AML-193 (cell line): ENCODE data around the gene ATP6V1C2.
"Not testable (repeated sequence)": the region's sequence is repeated elsewhere in the genome, so short reads cannot be mapped to it uniquely, and the experiment has no call there.

Experiments
- DNase-seq, 2 experiments: peaks; one replicate each; lab custom pipeline; 2025; lab: John Stamatoyannopoulos, UW

ATP6V1C2 gene

DNA sequence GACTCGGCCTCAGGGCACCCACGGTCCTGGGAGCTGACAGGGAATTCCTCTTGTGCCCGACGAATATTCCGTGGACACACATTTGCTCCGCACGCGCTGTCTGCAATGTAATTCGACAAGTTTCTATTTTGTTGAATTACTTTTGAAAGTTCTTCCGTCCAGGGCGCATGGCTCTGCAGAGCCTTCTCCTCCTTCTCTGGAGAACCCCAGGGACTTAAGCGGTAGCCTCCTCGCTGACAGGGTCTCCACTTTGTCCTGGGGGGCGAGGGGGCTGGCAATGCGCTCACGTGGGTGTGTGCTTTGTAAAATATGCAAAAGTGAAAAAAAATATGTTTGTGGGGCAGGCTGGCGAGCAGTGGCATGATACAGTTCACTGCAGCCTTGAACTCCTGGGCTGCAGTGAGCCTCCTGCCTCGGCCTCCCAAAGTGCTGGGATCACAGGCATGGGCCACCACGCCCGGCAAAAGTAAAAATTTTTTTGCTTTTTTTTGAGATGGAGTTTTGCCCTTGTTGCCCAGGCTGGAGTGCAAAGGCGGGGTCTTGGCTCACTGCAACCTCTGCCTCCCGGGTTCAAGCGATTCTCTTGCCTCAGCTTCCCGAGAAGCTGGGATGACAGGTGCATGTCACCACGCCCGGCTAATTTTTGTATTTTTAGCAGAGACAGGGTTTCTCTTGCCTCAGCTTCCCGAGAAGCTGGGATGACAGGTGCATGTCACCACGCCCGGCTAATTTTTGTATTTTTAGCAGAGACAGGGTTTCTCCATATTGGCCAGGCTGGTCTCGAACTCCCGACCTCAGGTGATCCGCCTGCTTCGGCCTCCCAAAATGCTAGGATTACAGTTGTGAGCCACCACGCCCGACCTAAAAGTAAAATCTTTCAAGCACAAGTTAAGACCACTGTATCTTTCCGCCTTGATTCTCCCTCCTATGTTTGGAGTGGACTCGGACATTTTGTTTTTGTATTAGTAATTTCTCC lies 92.0 kb downstream of the ATP6V1C2 start:
- DNase-seq: not testable (repeated sequence)

DNA sequence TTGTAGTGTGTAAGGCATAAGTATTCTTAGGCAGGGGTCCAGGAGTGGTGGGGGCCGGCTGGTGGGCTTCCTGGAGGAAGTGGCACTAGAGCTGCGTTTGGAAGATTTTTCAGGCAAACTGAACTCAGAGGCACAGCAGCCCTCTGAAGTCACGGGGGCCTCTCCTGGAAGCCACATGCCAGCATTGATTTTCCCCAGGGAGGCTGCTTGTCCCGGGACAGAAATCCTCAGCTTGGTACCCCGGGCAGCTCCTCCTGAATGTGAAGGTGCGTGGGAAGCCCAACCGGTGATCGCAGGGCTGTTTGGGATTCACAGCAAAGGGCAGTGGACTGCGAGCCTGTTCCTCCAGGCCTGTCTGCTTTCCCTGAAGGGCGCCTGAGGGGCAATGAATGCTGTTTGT lies 92.7 kb downstream of the ATP6V1C2 start:
- DNase-seq: no peak

DNA sequence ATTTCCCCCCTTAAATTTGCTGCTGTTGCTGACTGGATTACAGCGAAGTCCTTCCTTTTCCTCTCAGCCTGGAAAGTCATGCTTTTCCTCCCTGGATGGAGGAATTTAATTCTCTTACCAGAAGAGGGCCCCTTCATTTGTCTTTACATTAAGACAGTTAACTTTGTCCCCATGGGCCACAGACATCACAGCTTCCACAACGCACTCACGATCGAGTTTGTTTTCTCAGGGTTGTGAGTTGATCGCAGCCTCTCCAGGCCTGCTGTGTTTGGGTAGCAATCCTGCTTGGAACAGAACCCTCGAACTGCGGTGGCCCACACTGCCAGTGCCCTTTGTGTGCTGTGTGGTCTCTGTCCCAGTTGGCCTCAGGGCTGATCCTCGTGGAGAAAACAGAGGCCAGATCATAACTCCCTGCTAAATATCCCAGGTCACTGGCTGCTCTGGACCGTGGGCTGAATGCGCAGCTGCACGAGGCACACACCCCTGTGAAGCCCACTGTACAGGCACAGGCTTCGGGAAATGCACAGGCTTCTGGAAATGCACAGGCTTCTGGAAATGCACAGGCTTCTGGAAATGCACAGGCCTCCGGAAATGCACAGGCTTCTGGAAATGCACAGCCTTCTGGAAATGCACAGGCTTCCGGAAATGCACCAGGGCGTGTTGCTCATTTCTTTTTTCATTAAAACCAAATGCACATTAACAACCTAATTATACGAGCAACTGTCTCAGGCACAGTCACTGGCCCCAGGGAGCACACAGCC lies 93.3 kb downstream of the ATP6V1C2 start:
- no peak for DNase-seq

DNA sequence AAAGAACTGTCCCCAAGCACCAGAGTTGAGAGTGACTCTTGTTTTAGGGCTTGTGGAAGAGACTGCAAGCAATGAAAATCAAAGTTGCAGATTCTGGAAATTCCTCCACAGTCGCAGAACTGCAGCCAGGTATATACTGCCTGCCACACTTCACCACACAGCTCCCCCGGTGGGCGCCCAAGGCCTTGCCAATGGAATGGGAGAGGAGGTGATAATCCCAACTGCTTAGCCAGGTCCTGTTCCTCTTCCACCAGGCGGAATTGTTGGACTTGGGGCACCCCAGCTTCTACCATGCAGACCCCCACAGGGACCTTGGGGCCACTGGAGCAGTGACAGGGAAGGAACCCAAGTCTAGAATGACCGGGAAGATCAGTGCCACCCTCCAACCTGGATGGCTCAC lies 96.0 kb downstream of the ATP6V1C2 start:
- DNase-seq: no peak

DNA sequence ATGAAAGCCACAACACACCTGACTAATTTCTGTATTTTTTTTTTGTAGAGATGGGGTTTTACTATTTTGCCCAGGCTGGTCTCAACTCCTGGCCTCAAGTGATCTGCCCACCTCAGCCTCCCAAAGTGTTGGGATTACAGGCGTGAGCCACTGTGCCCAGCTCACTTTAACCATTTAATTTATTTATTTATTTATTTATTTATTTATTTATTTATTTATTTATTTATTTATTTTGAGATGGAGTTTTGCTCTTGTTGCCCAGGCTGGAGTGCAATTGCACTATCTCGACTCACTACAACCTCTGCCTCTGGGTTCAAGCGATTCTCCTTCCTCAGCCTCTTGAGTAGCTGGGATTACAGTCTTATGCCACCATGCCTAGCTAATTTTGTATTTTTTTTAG lies 96.9 kb downstream of the ATP6V1C2 start:
- DNase-seq: not testable (repeated sequence)

DNA sequence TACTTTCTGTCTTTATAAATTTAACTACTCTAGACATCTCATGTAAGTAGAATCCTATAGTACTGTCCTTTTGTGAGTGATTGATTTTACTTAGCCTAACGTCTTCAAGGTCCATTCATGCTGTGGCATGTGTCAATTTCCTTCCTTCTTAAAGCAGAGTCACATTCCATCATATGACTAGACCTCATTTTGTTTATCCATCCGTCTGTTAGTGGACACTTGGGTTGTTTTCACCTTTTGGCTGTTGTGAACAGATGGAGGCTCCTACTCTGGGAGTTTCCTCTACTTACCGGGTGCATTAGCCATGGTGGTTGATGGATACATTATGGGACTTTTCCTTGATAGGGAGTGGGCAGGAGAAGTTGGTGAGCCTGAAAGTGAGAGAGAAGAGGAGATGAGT lies 97.6 kb downstream of the ATP6V1C2 start:
- no peak for DNase-seq

DNA sequence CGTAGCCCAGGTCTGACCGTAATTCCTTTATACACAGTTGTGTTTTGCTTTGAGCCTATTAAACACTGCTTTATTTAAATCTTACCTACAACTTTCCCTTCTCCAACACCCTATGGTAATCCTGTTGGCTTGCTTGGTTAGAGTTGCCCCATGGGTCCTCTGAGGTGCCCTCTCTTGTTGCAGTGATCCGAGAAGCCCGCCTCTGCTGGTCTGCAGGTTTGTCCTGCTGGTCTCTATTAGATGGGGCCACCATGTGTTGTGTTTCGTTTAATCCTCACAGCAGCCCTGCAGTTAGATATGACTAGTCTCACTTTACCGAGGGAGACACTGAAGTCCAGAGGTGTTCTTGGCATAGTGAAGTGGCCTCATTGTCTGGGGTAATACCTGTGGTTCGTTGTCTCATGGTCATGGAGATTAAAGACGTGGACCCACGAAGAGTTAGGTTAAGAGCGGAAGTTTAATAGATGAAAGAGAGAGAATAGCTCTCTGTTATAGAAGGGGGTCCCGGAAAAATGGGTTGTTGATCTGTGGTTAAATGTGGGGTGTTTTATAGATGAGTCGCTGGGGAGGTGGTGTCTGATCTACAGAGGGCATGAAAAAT lies 98.4 kb downstream of the ATP6V1C2 start:
- DNase-seq: no peak

DNA sequence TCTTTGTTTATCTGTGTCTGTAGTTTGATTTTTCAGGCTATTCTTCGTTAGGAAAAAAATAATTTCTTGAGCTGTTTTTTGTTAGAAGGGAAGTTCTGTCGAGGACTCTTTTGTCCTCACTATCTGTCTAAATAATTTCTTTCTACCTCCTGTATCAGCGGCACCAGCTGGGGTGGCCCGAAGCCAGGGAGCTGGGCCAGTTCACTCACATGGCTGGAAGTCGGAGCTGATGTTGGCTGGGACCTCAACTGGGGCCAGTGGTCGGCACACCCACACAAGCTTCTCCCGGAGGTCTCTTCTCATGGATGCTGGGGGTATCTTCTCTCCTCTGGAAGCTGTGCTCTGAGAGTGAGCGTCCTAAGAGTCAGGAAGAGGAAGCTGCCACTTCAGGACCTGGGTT lies 99.1 kb downstream of the ATP6V1C2 start:
- no peak for DNase-seq

DNA sequence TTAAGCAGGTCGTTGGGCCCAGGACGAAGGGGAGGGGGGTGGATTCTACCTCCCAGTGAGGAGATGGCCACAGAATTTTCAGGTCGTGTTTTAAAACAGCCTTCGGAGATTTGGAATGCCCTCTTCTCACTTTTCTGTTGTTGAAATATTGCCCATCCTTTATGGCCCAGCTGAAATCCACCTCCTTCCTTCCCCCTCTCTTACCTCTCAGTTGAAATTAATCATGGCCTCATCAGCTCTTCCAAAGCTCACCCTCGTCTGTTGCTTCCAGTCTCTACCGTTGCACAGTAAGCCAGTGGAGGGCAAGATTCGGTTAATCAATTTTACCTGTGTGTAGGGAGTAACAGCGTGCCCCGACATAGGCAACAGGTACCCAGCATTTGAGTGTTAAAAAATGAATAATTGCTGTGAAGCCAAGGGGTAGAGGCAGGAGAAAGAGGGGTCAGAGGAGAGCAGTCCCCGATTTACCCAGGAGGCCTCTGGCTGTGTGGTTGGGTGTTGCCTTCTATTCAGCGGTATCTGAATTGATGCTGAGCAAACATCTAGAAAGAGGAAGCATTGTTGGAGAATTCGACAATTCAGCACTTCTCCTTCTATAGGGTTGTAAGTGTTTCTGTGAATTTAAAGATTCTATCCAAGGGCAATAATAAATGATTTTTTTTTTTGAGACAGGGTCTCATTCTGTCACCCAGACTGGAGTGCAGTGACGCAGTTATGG lies 99.7 kb downstream of the ATP6V1C2 start:
- no peak for DNase-seq

DNA sequence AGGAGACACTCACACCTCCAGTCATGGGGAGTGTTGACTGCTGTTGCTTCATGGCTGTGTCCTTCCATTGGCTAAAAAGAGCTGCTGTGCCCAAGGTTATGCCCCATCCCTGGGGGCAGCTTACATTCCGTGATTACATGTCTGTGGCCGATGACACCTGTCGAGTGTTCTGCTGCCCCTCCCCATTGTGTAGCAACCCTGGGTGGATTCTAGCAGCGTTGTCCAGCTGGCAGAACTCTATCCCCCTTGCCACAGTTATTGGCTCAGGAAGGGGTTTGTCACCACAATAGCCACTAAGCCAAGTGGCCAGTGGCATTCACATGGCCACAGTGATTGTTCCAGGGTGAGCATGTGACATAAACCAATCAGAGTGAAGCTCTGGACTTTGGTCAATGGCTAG lies 102.8 kb downstream of the ATP6V1C2 start:
- no peak for DNase-seq

DNA sequence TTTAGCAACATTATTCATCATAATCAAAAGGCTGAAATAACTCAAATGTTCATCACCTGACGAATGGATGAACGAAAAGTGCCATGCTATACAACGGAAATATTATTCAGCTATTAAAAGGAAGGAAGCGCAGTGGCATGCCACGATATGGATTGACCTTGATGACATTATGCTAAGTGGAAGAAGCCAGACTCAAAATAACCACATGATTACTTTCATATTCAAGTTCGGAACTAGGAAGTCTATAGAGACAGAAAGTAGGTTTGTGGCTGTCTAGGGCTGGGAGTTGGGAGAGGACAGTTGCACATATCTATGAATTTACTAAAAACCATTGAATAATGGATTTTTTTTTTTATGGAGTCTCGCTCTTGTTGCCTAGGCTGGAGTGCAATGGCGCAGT lies 104.6 kb downstream of the ATP6V1C2 start:
- DNase-seq: no peak

DNA sequence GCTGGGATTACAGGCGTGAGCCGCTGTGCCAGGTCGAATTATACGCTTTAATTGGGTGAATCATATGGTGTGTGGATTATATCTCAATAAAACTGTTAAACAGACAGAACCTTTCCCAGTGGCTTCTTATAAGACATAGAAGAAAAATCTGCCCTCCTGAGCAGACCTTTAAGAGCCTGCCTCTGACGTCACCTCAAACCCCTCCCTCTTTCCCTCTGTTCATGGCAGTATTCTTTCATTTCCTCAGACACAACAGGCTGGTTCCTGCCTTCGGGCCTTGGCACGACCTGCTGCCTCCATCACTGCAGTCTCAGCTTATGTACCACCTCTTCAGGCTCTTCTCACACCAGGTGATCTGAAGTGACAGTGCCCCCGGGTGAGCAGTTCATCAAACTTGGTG lies 105.2 kb downstream of the ATP6V1C2 start:
- DNase-seq: no peak

DNA sequence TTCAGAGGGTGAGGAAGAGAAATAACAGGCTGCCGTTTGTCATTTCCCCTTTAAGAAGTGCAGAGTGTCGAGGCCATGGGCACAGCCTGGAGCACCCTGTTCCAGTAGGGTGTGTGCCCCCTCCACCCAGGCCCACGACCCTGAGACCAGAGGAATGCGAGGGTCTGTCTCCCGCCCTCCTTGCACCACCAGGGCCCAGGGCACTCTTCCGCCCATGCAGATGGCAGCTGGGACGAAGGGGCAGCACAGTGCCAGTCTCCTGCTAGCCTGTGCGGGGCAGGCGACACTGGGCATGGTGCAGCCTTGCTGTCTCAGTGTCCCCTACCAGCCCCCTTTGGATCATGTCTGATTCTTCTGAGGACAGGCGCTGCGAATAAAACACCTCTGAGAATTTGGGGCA lies 106.9 kb downstream of the ATP6V1C2 start:
- DNase-seq: no peak

DNA sequence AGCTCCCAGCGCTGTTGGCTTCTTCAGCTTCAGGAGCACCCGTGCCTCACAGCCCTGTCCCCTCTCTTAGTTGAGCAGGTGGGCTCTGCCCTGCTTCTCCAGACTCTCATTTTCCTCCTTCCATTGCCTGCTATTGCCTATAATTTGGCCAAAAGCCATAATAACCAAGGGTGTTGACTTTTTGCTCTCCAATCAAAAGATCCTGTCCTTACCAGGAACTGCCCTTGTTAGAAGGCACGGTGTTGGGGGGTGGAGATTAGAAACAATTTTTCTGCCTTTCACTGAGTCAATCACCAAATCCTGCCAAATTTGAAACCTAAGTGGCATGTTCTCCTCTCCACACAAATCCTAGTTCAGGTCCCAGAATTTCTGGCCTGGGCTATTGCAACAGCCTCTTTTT lies 107.9 kb downstream of the ATP6V1C2 start:
- DNase-seq: no peak

DNA sequence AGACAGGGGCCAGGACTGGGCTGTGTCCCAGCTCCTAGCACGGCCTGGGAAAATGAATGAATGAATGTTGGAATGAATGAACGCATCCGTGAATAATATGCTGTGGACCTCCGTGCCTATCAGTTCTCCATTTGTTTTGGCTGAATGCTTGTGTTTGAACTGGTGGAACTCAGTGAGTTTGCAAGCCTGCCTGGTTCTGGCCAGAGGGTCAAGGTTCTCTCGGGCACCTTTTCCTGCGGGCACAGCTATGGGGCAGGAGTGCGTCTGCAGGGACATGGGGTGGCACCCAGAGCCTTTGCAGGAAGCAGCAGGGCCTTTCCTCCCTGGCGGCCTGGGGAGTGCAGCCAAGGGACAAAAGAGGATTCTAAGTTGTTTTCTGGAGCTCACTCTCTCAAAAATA lies 108.8 kb downstream of the ATP6V1C2 start:
- DNase-seq: no peak

DNA sequence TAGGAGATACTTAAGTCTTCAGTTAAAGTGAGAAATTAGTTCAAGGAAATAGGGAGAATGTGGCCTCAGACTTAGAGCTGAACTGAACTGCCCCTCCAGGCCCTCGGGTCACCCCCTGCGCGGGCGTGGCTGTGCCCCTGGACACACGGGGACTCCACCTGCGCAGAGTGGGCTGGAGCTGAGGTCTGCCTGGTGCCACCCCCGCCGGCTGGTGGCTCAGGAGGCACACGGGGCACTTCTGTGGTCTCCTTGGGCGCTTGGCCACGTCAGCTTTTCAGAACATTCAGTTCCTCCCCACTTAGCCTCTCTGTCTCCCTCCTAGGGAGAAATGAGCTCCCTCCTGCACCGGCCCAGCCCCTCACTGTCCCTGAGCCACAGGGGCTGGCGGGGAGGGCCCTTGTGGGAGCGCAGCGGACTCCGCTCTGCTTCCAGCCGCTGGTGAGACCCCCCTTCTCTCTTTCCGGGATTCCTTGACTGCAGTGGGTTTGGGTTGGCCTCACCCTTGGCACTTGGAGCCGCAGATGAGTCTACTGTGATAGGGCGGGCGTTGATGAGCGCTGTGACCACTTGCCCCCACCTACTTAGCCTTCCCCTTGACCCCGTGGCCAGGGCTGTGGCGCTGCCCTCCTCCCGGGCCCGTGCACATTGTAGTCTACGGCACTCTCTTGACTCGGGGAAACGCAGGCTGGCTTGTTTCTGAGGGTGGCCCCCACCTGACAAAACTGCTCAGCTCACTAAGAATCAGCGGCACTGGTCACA lies 109.4 kb downstream of the ATP6V1C2 start:
- DNase-seq: no peak

DNA sequence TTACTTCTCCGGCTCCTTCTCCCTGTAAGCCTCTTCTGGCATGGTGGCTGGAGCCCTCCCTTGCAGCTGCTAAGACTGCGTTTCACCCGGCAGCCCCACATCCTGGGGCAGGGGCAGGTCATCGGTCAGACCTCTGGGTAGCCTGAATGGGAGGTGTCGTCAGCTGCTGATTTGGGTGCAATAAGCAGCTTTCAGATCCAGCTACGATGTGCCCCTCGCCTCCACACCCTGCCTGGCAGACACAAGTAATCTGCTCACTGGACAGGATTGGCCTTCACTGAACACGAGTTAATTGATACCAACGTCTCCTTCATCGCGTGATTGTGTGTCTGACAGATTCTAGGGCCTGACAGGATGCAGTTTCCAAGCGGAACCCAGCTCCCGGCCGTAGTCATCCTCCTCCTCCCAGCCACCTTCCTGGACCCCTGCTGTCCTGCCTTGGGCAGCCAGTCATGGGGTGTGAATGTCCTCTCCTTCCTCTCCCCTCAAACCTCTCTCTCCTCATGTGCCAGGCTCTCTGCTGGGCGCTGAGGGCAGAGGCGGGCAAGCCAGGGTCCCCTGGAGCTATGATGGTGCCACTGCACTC lies 110.1 kb downstream of the ATP6V1C2 start:
- DNase-seq: no peak

DNA sequence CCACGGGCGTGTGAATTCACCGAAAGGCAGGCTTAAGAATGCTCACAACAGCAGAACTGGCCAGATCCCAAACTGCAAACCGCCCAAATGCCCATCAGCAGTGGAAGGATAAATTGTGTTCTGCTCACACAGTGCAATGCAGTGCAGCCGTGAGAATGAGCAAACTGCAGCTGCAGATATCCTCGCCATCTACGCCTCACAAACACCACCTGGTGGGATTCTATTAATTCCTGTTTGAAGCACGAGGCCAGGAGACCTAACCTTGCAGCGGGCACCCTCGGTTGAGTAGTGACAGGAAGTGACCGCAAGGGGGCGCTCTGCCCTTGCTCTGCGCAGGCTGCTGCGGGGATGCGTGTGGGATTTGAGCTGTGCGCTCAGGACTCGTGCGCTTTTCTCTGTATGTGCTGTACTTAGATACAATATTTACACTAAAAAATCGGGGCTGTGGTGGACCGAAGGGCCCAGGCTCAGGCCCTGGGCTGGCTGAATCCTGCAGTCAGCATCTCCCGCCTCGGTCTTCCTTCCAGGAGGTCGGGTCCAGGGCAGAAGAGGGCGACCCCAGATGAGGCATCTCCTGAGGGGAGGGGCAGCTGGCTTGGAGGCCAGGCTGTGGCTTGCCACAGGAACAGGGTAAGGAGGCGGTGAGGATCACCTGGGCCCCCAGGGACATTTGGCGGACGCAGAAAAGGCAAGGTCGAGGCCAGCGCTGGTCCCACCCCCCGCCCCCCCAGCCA lies 110.9 kb downstream of the ATP6V1C2 start:
- DNase-seq: peak; percentile 71 to 73

DNA sequence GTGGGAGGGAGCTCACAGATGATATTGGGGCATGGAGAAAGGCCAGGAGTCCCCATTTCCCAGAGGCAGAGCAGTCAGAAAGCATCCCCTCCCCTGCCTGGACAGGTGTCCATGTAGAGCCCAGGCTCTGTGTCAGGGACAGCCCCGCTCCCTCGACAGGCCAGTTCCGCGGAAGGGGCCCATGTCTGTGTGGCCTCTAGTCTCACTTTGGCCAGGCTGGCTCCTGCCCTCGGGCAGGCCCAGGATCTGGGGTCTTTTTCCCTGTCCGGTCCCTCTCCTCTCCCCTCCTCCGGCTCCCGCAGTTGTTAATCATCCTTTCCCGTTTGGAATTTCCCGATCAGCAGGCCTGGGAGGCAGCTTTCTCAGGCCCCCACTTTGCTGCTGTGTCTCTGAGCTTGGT lies 111.6 kb downstream of the ATP6V1C2 start:
- no peak for DNase-seq

DNA sequence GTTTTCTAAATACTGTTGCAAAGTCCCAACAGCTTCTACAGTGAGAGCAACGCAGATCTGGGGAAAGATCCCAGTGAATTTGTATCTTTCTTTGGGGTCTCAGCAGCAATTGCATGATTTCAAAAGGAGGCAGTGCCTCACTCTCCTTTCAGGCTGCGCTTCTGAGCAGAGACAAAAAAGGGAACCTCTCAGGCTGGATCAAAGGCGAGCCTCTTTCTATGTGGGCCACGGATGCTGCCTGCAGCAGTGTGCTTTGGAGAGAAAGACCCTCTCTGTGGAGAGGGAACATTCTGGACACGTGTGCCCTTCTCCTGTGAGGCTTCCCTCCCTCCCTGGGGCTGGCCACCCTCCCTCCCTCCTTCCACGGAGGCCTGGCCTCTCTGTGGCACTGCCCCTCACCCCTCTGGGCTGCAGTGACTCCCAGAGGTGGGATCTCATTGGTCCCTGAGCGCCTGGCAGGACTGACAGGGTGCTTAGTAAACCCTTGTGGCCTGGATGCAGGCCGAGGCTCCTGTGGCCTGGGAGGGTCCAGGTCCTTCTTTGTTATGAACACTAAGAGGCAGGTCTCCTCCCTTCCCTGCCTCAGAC lies 112.7 kb downstream of the ATP6V1C2 start:
- DNase-seq: no peak
